Natural killer cell (primary cell): ENCODE data around the gene CMYA5. TPM values are rescaled to one million over a fixed set of nuclear protein-coding genes. Genes with fewer than 3 reads are reported as not detected.

ENCODE experiments used
- ATAC-seq, 3 donors: fragments of 150-1000 bp in 2 of 3; fragments of 200-7000 bp in 1 of 3; cut with Tn5 transposase; 1 replicate in 1 of 3; 2 replicates in 2 of 3; pipeline ENCODE4 v1.10.0; 2021; ENCODE audit warnings: mild to moderate bottlenecking in 2 of 3, moderate library complexity in 2 of 3
- DNase-seq, 2 donors: peaks; one replicate each; pipeline versions ENCODE4 v3.0.0 to v3.0.0-alpha.2; 2013 to 2021; ENCODE audit warnings: mixed read lengths in 1 of 2
- H3K27ac ChIP-seq: one replicate; pipeline ENCODE4 v1.5.1; 2013; ENCODE audit warnings: mild to moderate bottlenecking, low read length
- H3K27me3 ChIP-seq: one replicate; pipeline ENCODE4 v1.6.1; 2013; ENCODE audit warnings: low read length; ENCODE audit not compliant: control insufficient read depth, insufficient read depth
- H3K36me3 ChIP-seq: one replicate; pipeline ENCODE4 v1.6.1; 2013; ENCODE audit warnings: low read length; ENCODE audit not compliant: control insufficient read depth, insufficient read depth
- H3K4me1 ChIP-seq: one replicate; pipeline ENCODE4 v1.6.1; 2013; ENCODE audit warnings: low read length; ENCODE audit not compliant: control insufficient read depth, insufficient read depth
- H3K4me3 ChIP-seq: one replicate; pipeline ENCODE4 v1.5.1; 2013; ENCODE audit warnings: low read length
- H3K9me3 ChIP-seq: one replicate; pipeline ENCODE4 v1.6.1; 2013; ENCODE audit warnings: low read length; ENCODE audit not compliant: control insufficient read depth, insufficient read depth
- H3K27ac Mint-ChIP-seq, 2 donors: one replicate each; pipeline ENCODE4 v1.8.0; 2022; ENCODE audit warnings: mild to moderate bottlenecking in 2 of 2, mixed read lengths in 2 of 2, moderate library complexity in 1 of 2
- H3K27me3 Mint-ChIP-seq, 2 donors: one replicate each; pipeline ENCODE4 v1.8.0; 2022; ENCODE audit warnings: low read depth in 2 of 2, mixed read lengths in 2 of 2
- H3K36me3 Mint-ChIP-seq: one replicate; pipeline ENCODE4 v1.8.0; 2022; ENCODE audit warnings: mixed read lengths
- H3K4me1 Mint-ChIP-seq, 2 donors: one replicate each; pipeline ENCODE4 v1.8.0; 2022; ENCODE audit warnings: mixed read lengths in 2 of 2
- H3K4me3 Mint-ChIP-seq: one replicate; pipeline ENCODE4 v1.8.0; 2022; ENCODE audit warnings: mild to moderate bottlenecking, moderate library complexity, mixed read lengths
- H3K9me3 Mint-ChIP-seq, 2 donors: one replicate each; pipeline ENCODE4 v1.8.0; 2022; ENCODE audit warnings: mixed read lengths in 2 of 2
- CTCF ChIP-seq: fragments of 200-600 bp; IDR thresholded peaks from one replicate; pipeline ENCODE4 v1.8.0; 2022; ENCODE audit warnings: antibody characterized with exemption
- WGBS: methylation state at CpG from one replicate; pipeline ENCODE4 v1.1.7; 2013; ENCODE audit warnings: missing lambda C conversion rate; ENCODE audit not compliant: insufficient coverage; 5-methylcytosine and 5-hydroxymethylcytosine counted together
- intact Hi-C: fragments of 100-400 bp; cut with micrococcal nuclease; formaldehyde crosslinking; loops from one replicate; pipeline ENCODE4 v1.14.2; 2022
- total RNA-seq, 4 donors: library from RNA; stranded (reverse); fragments of 120-200 nt in 1 of 4; gene quantifications; one replicate each; pipeline versions ENCODE4 v1.2.3 to v1.2.4, GENCODE V29; 2013 to 2022

Gene CMYA5
- total RNA-seq, 3 donors from 2014 or later (not counting 1 experiment from before 2014, with no cell fraction given) = 0.53 to 0.93 (median 0.71) TPM

- Histone ChIP-seq H3K4me3 (no peak overlapping the region), H3K27me3 (no peaks in the 10 kb centered on the region), H3K9me3 (no peaks in the 10 kb centered on the region), H3K36me3 (peaks cover 7% of the 10 kb centered on the region), H3K27ac (no peak overlapping the region), H3K4me1 (peaks cover 6% of the 10 kb centered on the region)
- TF ChIP-seq CTCF = no peak
- no peak for ATAC-seq
- DNase-seq = no peak
- peak overlapping the region; percentile 41 to 75 for H3K27ac Mint-ChIP-seq
- H3K36me3 Mint-ChIP-seq = peaks cover 10% of the 10 kb centered on the region
- H3K27me3 Mint-ChIP-seq = no peaks in the 10 kb centered on the region
- intact Hi-C loops = no loop called here
- no peak overlapping the region for H3K4me3 Mint-ChIP-seq
- peaks cover 31 to 43% of the 10 kb centered on the region in 2 donors for H3K4me1 Mint-ChIP-seq
- WGBS = 100% methylated on average over 1 of the region's 1 CpG
- H3K9me3 Mint-ChIP-seq = no peaks in the 10 kb centered on the region
These were observed 1.4 kb downstream of the CMYA5 start for GRCh38 chr5:79691007-79691406.

- Mint-ChIP-seq H3K9me3 (no peaks in the 10 kb centered on the region), H3K27me3 (no peaks in the 10 kb centered on the region), H3K4me3 (no peak overlapping the region), H3K36me3 (peaks cover 10% of the 10 kb centered on the region), H3K27ac (peak overlapping the region; percentile 58 to 67), H3K4me1 (peaks cover 31 to 43% of the 10 kb centered on the region in 2 donors)
- Histone ChIP-seq H3K4me3 (no peak overlapping the region), H3K27ac (no peak overlapping the region), H3K36me3 (no peaks in the 10 kb centered on the region), H3K27me3 (no peaks in the 10 kb centered on the region), H3K4me1 (peaks cover 6% of the 10 kb centered on the region), H3K9me3 (no peaks in the 10 kb centered on the region)
- no CpG with 5 or more reads among the region's 1 CpG for WGBS
- no peak for DNase-seq
- intact Hi-C loops = no loop called here
- no peak for TF ChIP-seq CTCF
- no peak for ATAC-seq
These were observed 3.0 kb downstream of the CMYA5 start for GRCh38 chr5:79692596-79692995.

GRCh38 chr5:79694183-79694582 is 4.5 kb downstream of the CMYA5 start:
- no peaks in the 10 kb centered on the region for H3K9me3 Mint-ChIP-seq
- no peak for TF ChIP-seq CTCF
- H3K4me1 ChIP-seq = peaks cover 6% of the 10 kb centered on the region
- H3K4me3 Mint-ChIP-seq = peak overlapping the region; percentile 23
- no peak overlapping the region for H3K4me3 ChIP-seq
- H3K27me3 Mint-ChIP-seq = no peaks in the 10 kb centered on the region
- H3K4me1 Mint-ChIP-seq = peaks cover 36 to 43% of the 10 kb centered on the region in 2 donors
- H3K36me3 ChIP-seq = no peaks in the 10 kb centered on the region
- H3K36me3 Mint-ChIP-seq = no peaks in the 10 kb centered on the region
- peak; percentile 42 to 77 (median 61) for ATAC-seq
- no peak overlapping the region for H3K27ac ChIP-seq
- DNase-seq = no peak
- H3K27me3 ChIP-seq = no peaks in the 10 kb centered on the region
- H3K9me3 ChIP-seq = no peaks in the 10 kb centered on the region
- intact Hi-C loops = no loop called here
- 75% methylated on average over 1 of the region's 1 CpG for WGBS
- peak overlapping the region; percentile 29 to 67 for H3K27ac Mint-ChIP-seq

GRCh38 chr5:79694652-79695051 is 5.0 kb downstream of the CMYA5 start:
- H3K36me3 ChIP-seq = no peaks in the 10 kb centered on the region
- intact Hi-C loops = no loop called here
- ATAC-seq = peak in 1 of 3 donors; percentile 52
- no peak overlapping the region for H3K4me3 ChIP-seq
- 80% methylated on average over 1 of the region's 1 CpG for WGBS
- peaks cover 36 to 43% of the 10 kb centered on the region in 2 donors for H3K4me1 Mint-ChIP-seq
- peak overlapping the region; percentile 29 to 67 for H3K27ac Mint-ChIP-seq
- DNase-seq = no peak
- no peaks in the 10 kb centered on the region for H3K9me3 ChIP-seq
- peaks cover 6% of the 10 kb centered on the region for H3K4me1 ChIP-seq
- TF ChIP-seq CTCF = no peak
- H3K4me3 Mint-ChIP-seq = no peak overlapping the region
- no peaks in the 10 kb centered on the region for H3K27me3 Mint-ChIP-seq
- no peaks in the 10 kb centered on the region for H3K9me3 Mint-ChIP-seq
- no peaks in the 10 kb centered on the region for H3K36me3 Mint-ChIP-seq
- H3K27me3 ChIP-seq = no peaks in the 10 kb centered on the region
- no peak overlapping the region for H3K27ac ChIP-seq
